Heart left ventricle (tissue), 13 donors: ENCODE results near the gene INPP4B.

Source experiments
- POLR2A ChIP-seq, 2 donors: fragments of 450-650 bp; IDR thresholded peaks; one replicate each; pipeline ENCODE4 v1.6.1; 2017; ENCODE audit warnings: antibody characterized with exemption in 2 of 2, mild to moderate bottlenecking in 2 of 2, moderate library complexity in 2 of 2
- TF ChIP-seq, protein P1 (sequence below), 12 donors: fragments of 200-600 bp; sonication (generic) in 4 of 12; IDR thresholded peaks; one replicate each; pipeline versions ENCODE4 v1.5.0 to v1.8.0; 2018 to 2022; ENCODE audit warnings: antibody characterized with exemption in 12 of 12, mild to moderate bottlenecking in 5 of 12
- donor health status: ischemic (EF 13 %, LVEDD 7.1; RV severe dilation, severe dysfunction).
- donor health status: DM: no; HTN: yes; CAD: no.
- donor health status: DM: no; HTN: no; CAD: no.
- donor health status: ischemic (EF 25% LVEDD 6.9; RV normal size, moderate dysfunction).
- donor health status: ischemic (EF 25% LVEDD 5.7; RV mildly dilated, moderate dysfunction).
- donor health status: ischemic (EF 35%, LVEDD 5.7; RV mildly dilated, moderate dysfunction).
- donor health status: nonischemic (EF 11% LVEDD 7.7; RV severe dilation, severe dysfunction).
- donor health status: DM: yes; HTN: yes; CAD: no.
- donor health status: PGD.
- donor health status: ischemic (EF 29% LVEDD 5.4; RV normal size, mild dysfunction).
- donor health status: nonischemic (EF 23%, LVEDD 6.1; RV moderate dilation, normal function).

GRCh38 chr4:142607976-142608375 is 238.1 kb downstream of the INPP4B start:
- no peak for TF ChIP-seq POLR2A (IDR thresholded peaks at IDR 0.05)
- TF ChIP-seq, protein P1, sequence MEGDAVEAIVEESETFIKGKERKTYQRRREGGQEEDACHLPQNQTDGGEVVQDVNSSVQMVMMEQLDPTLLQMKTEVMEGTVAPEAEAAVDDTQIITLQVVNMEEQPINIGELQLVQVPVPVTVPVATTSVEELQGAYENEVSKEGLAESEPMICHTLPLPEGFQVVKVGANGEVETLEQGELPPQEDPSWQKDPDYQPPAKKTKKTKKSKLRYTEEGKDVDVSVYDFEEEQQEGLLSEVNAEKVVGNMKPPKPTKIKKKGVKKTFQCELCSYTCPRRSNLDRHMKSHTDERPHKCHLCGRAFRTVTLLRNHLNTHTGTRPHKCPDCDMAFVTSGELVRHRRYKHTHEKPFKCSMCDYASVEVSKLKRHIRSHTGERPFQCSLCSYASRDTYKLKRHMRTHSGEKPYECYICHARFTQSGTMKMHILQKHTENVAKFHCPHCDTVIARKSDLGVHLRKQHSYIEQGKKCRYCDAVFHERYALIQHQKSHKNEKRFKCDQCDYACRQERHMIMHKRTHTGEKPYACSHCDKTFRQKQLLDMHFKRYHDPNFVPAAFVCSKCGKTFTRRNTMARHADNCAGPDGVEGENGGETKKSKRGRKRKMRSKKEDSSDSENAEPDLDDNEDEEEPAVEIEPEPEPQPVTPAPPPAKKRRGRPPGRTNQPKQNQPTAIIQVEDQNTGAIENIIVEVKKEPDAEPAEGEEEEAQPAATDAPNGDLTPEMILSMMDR (IDR thresholded peaks at IDR 0.05), result no peak
